ENCODE results near the gene ATP6V0E1.

Gene ATP6V0E1

DNA sequence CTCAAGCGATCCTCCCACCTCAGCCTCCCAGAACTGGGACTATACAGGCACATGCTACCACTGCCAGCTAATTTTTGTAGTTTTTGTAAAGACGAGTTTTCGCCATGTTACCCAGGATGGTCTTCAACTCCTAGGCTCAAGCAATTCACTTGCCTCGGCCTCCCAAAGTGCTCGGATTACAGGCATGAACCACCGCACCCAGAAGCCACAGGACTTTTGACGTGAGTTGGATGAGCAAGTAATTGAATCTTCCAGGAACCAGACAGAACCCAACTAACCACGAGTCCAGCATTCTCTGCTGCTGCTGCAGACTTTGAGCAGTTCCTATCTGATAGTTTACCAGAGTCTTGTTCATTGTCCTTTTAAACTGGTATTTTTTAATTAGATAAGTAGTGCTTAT, 9.6 kb upstream of the ATP6V0E1 start:
- Histone ChIP-seq H3K27ac (ENCODE audit: insufficient read depth, low read depth, low read length, poor library complexity, severe bottlenecking) (no peak overlapping the region), H3K4me3 (ENCODE audit: insufficient read depth, low read depth, low read length) (no peak overlapping the region), H3K36me3 (ENCODE audit: control insufficient read depth, insufficient read depth, low read length) (no peaks in the 10 kb centered on the region), H3K27me3 (ENCODE audit: control insufficient read depth, insufficient read depth, low read length, poor library complexity, severe bottlenecking) (peaks cover 6% of the 10 kb centered on the region), H3K9me3 (ENCODE audit: control insufficient read depth, low read length) (no peaks in the 10 kb centered on the region), H3K4me1 (ENCODE audit: control insufficient read depth, insufficient read depth, low read length) (no peaks in the 10 kb centered on the region)
- 75 to 78% methylated on average over 8 of the region's 8 CpGs for WGBS, 2 experiments

GRCh38 chr5:172975289-172975688, 8.3 kb upstream of the ATP6V0E1 start:
- Histone ChIP-seq H3K36me3 (ENCODE audit: control insufficient read depth, insufficient read depth, low read length) (no peaks in the 10 kb centered on the region), H3K27ac (ENCODE audit: insufficient read depth, low read depth, low read length, poor library complexity, severe bottlenecking) (no peak overlapping the region), H3K4me1 (ENCODE audit: control insufficient read depth, insufficient read depth, low read length) (no peaks in the 10 kb centered on the region), H3K9me3 (ENCODE audit: control insufficient read depth, low read length) (no peaks in the 10 kb centered on the region), H3K27me3 (ENCODE audit: control insufficient read depth, insufficient read depth, low read length, poor library complexity, severe bottlenecking) (peaks cover 6% of the 10 kb centered on the region), H3K4me3 (ENCODE audit: insufficient read depth, low read depth, low read length) (no peak overlapping the region)
- WGBS, 2 experiments = 93 to 94% methylated on average over 11 of the region's 11 CpGs

- no peaks in the 10 kb centered on the region for H3K9me3 ChIP-seq (ENCODE audit: control insufficient read depth, low read length)
- H3K27me3 ChIP-seq (ENCODE audit: control insufficient read depth, insufficient read depth, low read length, poor library complexity, severe bottlenecking) = peaks cover 6% of the 10 kb centered on the region
- no peak overlapping the region for H3K4me3 ChIP-seq (ENCODE audit: insufficient read depth, low read depth, low read length)
- no peaks in the 10 kb centered on the region for H3K36me3 ChIP-seq (ENCODE audit: control insufficient read depth, insufficient read depth, low read length)
- no peak overlapping the region for H3K27ac ChIP-seq (ENCODE audit: insufficient read depth, low read depth, low read length, poor library complexity, severe bottlenecking)
- WGBS, 2 experiments = 93 to 97% methylated on average over 4 of the region's 4 CpGs
- H3K4me1 ChIP-seq (ENCODE audit: control insufficient read depth, insufficient read depth, low read length) = no peaks in the 10 kb centered on the region
Observed at GRCh38 chr5:172979778-172980177, 3.8 kb upstream of the ATP6V0E1 start.

DNA sequence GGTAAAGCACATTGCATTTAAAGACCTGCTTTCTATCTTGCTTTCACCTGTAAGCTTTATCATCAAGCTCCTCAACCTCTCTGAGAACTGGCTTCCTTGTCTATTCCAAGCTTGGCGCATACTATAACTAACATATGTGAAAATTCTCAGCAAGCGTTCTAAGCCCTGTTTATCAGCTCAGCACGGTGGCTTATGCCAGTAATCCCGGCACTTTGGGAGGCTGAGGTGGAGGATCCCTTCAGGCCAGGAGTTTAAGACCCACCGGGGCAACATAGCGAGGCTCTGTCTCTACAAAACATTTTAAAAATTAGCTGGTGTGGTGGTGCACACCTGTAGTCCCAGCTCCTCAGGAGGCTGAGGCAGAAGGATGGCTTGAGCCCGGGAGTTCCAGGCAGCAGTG, 1.6 kb upstream of the ATP6V0E1 start:
- 88 to 91% methylated on average over 7 of the region's 7 CpGs for WGBS, 2 experiments

DNA sequence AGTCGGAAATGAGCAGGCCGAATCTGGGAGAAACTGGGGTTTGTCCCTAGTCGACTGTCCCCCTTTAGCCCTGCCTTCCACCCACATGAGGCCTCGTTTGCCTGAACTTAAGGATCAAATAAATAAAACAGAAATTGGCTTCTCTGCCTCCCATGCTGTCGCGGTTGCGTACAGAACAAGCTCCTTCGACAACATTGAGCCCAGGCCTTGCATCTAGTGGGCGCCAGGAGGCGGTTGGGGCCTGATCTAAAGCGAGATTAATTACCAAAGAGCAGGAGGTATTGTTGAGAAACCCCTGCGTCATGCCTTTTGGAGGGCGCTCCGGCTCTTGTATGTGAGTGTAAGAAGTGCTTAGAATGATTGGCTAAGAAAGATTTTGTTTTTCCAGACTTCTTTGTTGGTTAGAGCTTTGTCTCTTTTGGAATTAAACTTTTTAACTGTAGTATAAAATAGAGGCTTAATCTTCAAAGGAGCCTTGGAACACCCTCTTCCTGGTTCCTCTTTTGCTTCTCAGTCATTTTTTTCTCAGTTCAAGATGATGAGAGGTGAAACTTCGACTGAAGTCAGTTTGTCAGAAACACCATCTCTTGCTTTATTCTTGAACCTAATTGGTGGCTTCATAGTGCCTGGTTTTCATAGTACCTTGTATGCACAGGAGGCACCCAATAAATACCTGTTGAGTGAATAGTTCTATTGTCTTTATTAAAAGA, 828 bp downstream of the ATP6V0E1 start:
- peak overlapping the region; percentile 96 for H3K4me3 ChIP-seq (ENCODE audit: insufficient read depth, low read depth, low read length)
- WGBS, 2 experiments = 5 to 8% methylated on average over 15 of the region's 15 CpGs

More for the DNA sequence above, 1.6 kb upstream of the ATP6V0E1 start:
- no peak overlapping the region for H3K4me3 ChIP-seq (ENCODE audit: insufficient read depth, low read depth, low read length)
- no peak overlapping the region for H3K27ac ChIP-seq (ENCODE audit: insufficient read depth, low read depth, low read length, poor library complexity, severe bottlenecking)
- H3K27me3 ChIP-seq (ENCODE audit: control insufficient read depth, insufficient read depth, low read length, poor library complexity, severe bottlenecking) = no peaks in the 10 kb centered on the region
- H3K9me3 ChIP-seq (ENCODE audit: control insufficient read depth, low read length) = no peaks in the 10 kb centered on the region
- H3K4me1 ChIP-seq (ENCODE audit: control insufficient read depth, insufficient read depth, low read length) = no peaks in the 10 kb centered on the region
- H3K36me3 ChIP-seq (ENCODE audit: control insufficient read depth, insufficient read depth, low read length) = no peaks in the 10 kb centered on the region

DNA sequence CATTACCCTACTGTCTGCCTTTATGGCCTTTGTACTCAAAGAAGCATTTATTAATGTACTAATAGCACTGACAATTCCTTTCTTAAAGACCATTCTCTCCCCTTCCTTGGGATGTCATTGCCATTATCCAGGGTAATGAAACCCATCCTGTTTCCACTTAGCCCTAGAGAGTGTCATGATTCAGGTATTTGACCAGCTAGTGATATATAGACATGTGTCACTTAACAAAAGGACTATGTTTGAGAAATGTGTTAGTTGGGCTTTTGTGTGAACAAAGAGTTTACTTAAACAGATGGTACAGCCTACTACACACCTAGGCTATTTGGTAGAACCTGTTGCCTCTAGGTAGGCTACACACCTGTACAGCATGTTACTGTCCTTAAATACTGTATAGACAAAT, 2.0 kb downstream of the ATP6V0E1 start:
- H3K27ac ChIP-seq (ENCODE audit: insufficient read depth, low read depth, low read length, poor library complexity, severe bottlenecking) = no peak overlapping the region
- H3K9me3 ChIP-seq (ENCODE audit: control insufficient read depth, low read length) = no peaks in the 10 kb centered on the region
- H3K27me3 ChIP-seq (ENCODE audit: control insufficient read depth, insufficient read depth, low read length, poor library complexity, severe bottlenecking) = no peaks in the 10 kb centered on the region
- H3K4me1 ChIP-seq (ENCODE audit: control insufficient read depth, insufficient read depth, low read length) = no peaks in the 10 kb centered on the region
- H3K4me3 ChIP-seq (ENCODE audit: insufficient read depth, low read depth, low read length) = peak overlapping the region; percentile 7
- H3K36me3 ChIP-seq (ENCODE audit: control insufficient read depth, insufficient read depth, low read length) = no peaks in the 10 kb centered on the region

More for the DNA sequence above, 828 bp downstream of the ATP6V0E1 start:
- Histone ChIP-seq H3K4me1 (ENCODE audit: control insufficient read depth, insufficient read depth, low read length) (no peaks in the 10 kb centered on the region), H3K36me3 (ENCODE audit: control insufficient read depth, insufficient read depth, low read length) (no peaks in the 10 kb centered on the region), H3K27ac (ENCODE audit: insufficient read depth, low read depth, low read length, poor library complexity, severe bottlenecking) (peak overlapping the region; percentile 40), H3K9me3 (ENCODE audit: control insufficient read depth, low read length) (no peaks in the 10 kb centered on the region), H3K27me3 (ENCODE audit: control insufficient read depth, insufficient read depth, low read length, poor library complexity, severe bottlenecking) (no peaks in the 10 kb centered on the region)

- Histone ChIP-seq H3K4me1 (ENCODE audit: control insufficient read depth, insufficient read depth, low read length) (no peaks in the 10 kb centered on the region), H3K27me3 (ENCODE audit: control insufficient read depth, insufficient read depth, low read length, poor library complexity, severe bottlenecking) (no peaks in the 10 kb centered on the region), H3K27ac (ENCODE audit: insufficient read depth, low read depth, low read length, poor library complexity, severe bottlenecking) (no peak overlapping the region), H3K9me3 (ENCODE audit: control insufficient read depth, low read length) (no peaks in the 10 kb centered on the region), H3K4me3 (ENCODE audit: insufficient read depth, low read depth, low read length) (no peak overlapping the region), H3K36me3 (ENCODE audit: control insufficient read depth, insufficient read depth, low read length) (no peaks in the 10 kb centered on the region)
- 90 to 96% methylated on average over 2 to 3 of the region's 3 CpGs for WGBS, 2 experiments
Observed at GRCh38 chr5:172988276-172988675, 4.7 kb downstream of the ATP6V0E1 start.

DNA sequence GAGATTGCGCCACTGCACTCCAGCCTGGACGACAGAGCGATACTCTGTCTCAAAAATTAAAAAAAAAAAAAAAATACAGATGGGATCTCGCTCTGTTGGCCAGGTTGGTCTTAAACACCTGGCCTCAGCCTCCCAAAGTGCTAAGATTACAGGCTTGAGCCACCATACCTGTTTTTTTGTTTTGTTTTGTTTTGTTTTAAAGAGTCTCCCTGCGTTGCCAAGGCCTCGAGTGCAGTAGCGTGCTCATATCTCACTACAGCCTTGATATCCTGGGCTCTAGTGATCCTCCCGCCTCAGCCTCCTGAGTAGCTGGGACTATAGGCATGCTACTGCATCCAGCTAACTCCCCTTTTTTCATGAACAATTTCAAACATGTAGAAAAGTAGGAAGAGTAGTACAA, 7.2 kb downstream of the ATP6V0E1 start:
- no peaks in the 10 kb centered on the region for H3K9me3 ChIP-seq (ENCODE audit: control insufficient read depth, low read length)
- 89 to 94% methylated on average over 8 of the region's 8 CpGs for WGBS, 2 experiments
- no peak overlapping the region for H3K27ac ChIP-seq (ENCODE audit: insufficient read depth, low read depth, low read length, poor library complexity, severe bottlenecking)
- H3K27me3 ChIP-seq (ENCODE audit: control insufficient read depth, insufficient read depth, low read length, poor library complexity, severe bottlenecking) = no peaks in the 10 kb centered on the region
- H3K36me3 ChIP-seq (ENCODE audit: control insufficient read depth, insufficient read depth, low read length) = no peaks in the 10 kb centered on the region
- H3K4me3 ChIP-seq (ENCODE audit: insufficient read depth, low read depth, low read length) = no peak overlapping the region
- no peaks in the 10 kb centered on the region for H3K4me1 ChIP-seq (ENCODE audit: control insufficient read depth, insufficient read depth, low read length)

DNA sequence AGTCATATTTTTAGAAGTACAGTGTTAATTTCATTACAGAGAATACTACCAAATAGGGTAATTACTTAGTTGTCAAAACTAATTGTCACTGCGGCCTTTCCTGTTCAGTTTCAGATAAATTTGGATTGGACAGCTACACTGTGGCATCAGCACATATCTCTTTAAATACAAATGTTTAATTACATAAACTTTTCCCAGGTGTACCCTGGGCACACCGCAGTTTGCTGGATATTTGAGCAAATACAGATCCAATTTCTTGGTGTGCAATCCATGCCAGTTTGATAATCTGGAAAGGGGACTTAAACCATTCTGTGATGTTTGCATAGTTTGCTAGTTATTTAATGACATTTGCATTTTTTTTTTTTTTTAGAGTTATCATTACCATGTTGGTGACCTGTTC, 10.8 kb downstream of the ATP6V0E1 start:
- H3K4me1 ChIP-seq (ENCODE audit: control insufficient read depth, insufficient read depth, low read length) = no peaks in the 10 kb centered on the region
- no peaks in the 10 kb centered on the region for H3K27me3 ChIP-seq (ENCODE audit: control insufficient read depth, insufficient read depth, low read length, poor library complexity, severe bottlenecking)
- 93 to 100% methylated on average over 2 of the region's 2 CpGs for WGBS, 2 experiments
- H3K9me3 ChIP-seq (ENCODE audit: control insufficient read depth, low read length) = no peaks in the 10 kb centered on the region
- H3K36me3 ChIP-seq (ENCODE audit: control insufficient read depth, insufficient read depth, low read length) = no peaks in the 10 kb centered on the region
- no peak overlapping the region for H3K27ac ChIP-seq (ENCODE audit: insufficient read depth, low read depth, low read length, poor library complexity, severe bottlenecking)
- no peak overlapping the region for H3K4me3 ChIP-seq (ENCODE audit: insufficient read depth, low read depth, low read length)

- 95 to 100% methylated on average over 2 to 3 of the region's 3 CpGs for WGBS, 2 experiments
- Histone ChIP-seq H3K9me3 (ENCODE audit: control insufficient read depth, low read length) (no peaks in the 10 kb centered on the region), H3K4me1 (ENCODE audit: control insufficient read depth, insufficient read depth, low read length) (peaks cover 9% of the 10 kb centered on the region), H3K36me3 (ENCODE audit: control insufficient read depth, insufficient read depth, low read length) (no peaks in the 10 kb centered on the region), H3K27me3 (ENCODE audit: control insufficient read depth, insufficient read depth, low read length, poor library complexity, severe bottlenecking) (no peaks in the 10 kb centered on the region), H3K27ac (ENCODE audit: insufficient read depth, low read depth, low read length, poor library complexity, severe bottlenecking) (no peak overlapping the region), H3K4me3 (ENCODE audit: insufficient read depth, low read depth, low read length) (no peak overlapping the region)
Observed at GRCh38 chr5:172999372-172999973, 15.9 kb downstream of the ATP6V0E1 start.
